HCT116 (cell line): Measurements from ENCODE around the gene STIM1. TPM values are rescaled to one million over a fixed set of nuclear protein-coding genes. Genes with fewer than 3 reads are reported as not detected.

Source experiments
- ATAC-seq: fragments of 200-7000 bp; cut with Tn5 transposase; 2 replicates; pipeline ENCODE4 v1.9.1; 2020; ENCODE audit warnings: mild to moderate bottlenecking, moderate library complexity
- BruUV-seq: library from RNA; stranded (reverse); fragments of 400-500 nt; replicated peaks from 2 replicates; lab custom pipeline; 2021; lab: Mats Ljungman, UMichigan
- CTCF ChIA-PET: fragments of 300-600 bp; sonication (Branson Sonifier 250); formaldehyde crosslinking; loops from one replicate; lab custom pipeline; 2021; ENCODE audit warnings: antibody characterized with exemption; lab: Charles Lee
- POLR2A ChIA-PET: fragments of 300-600, 350-600 bp; sonication (Branson Sonifier 250); formaldehyde crosslinking; loops from one replicate; lab custom pipeline; 2021; ENCODE audit warnings: antibody characterized with exemption; lab: Charles Lee
- RAD21 ChIA-PET, 2 experiments: fragments of 300-600 bp; sonication (Branson Sonifier 250); formaldehyde crosslinking; loops; one replicate each; lab custom pipeline; 2023; ENCODE audit warnings: low total read pairs in 2 of 2; ENCODE audit not compliant: uncharacterized antibody in 2 of 2, unreplicated experiment in 2 of 2, low non-redundant PET in 1 of 2; lab: Charles Lee
- DNase-seq: peaks from one replicate; pipeline ENCODE4 v3.0.0-alpha.2; 2010; ENCODE audit warnings: low read depth, low spot score
- H2AFZ ChIP-seq: fragments of 200-600 bp; shearing (Covaris generic), sonication (generic); 2 replicates; pipeline ENCODE4 v1.6.1; 2017; ENCODE audit warnings: low read depth, mixed run types, mixed read lengths, antibody characterized with exemption, low read length; ENCODE audit not compliant: poor library complexity, severe bottlenecking
- H3K27ac ChIP-seq: 2 replicates; pipeline ENCODE4 v1.5.1; 2012; ENCODE audit warnings: low read depth, low read length
- H3K27me3 ChIP-seq: fragments of 200-600 bp; sonication (generic); 2 replicates; pipeline ENCODE4 v1.6.1; 2016; ENCODE audit warnings: mixed run types, low read length, mixed read lengths; ENCODE audit not compliant: insufficient read depth
- H3K36me3 ChIP-seq, 2 experiments: fragments of 200-500 bp in 1 of 2; fragments of 200-600 bp in 1 of 2; sonication (Bioruptor generic) in 1 of 2; sonication (generic) in 1 of 2; 2 replicates each; pipeline versions ENCODE4 v1.5.1 to v1.6.1; 2014 to 2016; ENCODE audit warnings: low read length in 2 of 2, inconsistent platforms in 1 of 2, mixed read lengths in 1 of 2, mixed run types in 1 of 2; ENCODE audit not compliant: insufficient read depth in 2 of 2, control insufficient read depth in 1 of 2
- H3K4me1 ChIP-seq, 2 experiments: fragments of 200-600 bp in 1 of 2; sonication (generic) in 1 of 2; 2 replicates each; pipeline versions ENCODE4 v1.5.1 to v1.6.1; 2012 to 2017; ENCODE audit warnings: low read length in 2 of 2, inconsistent platforms in 1 of 2, mild to moderate bottlenecking in 1 of 2, mixed read lengths in 1 of 2, mixed run types in 1 of 2, moderate library complexity in 1 of 2; ENCODE audit not compliant: insufficient read depth in 2 of 2, control insufficient read depth in 1 of 2
- H3K4me2 ChIP-seq: fragments of 200-600 bp; sonication (generic); 2 replicates; pipeline ENCODE4 v1.6.1; 2017; ENCODE audit warnings: mixed run types, low read length, mixed read lengths
- H3K4me3 ChIP-seq, 2 experiments: fragments of 200-600 bp in 1 of 2; sonication (generic) in 1 of 2; replicated peaks in 1 of 2; 2 replicates each; pipeline ENCODE4 v1.5.1; 2011 to 2016; ENCODE audit warnings: low read length in 2 of 2, control low read depth in 1 of 2, low read depth in 1 of 2, mild to moderate bottlenecking in 1 of 2, mixed read lengths in 1 of 2, mixed run types in 1 of 2
- H3K79me2 ChIP-seq: fragments of 200-600 bp; sonication (generic); 2 replicates; pipeline ENCODE4 v1.6.1; 2017; ENCODE audit warnings: mild to moderate bottlenecking, mixed run types, low read length, moderate library complexity, mixed read lengths; ENCODE audit not compliant: insufficient read depth
- H3K9ac ChIP-seq: fragments of 200-600 bp; sonication (generic); 2 replicates; pipeline ENCODE4 v1.6.1; 2016; ENCODE audit warnings: low read length, mixed read lengths
- H3K9me2 ChIP-seq: fragments of 200-600 bp; sonication (generic), shearing (Covaris generic); 2 replicates; pipeline ENCODE4 v1.6.1; 2017; ENCODE audit warnings: mixed run types, mild to moderate bottlenecking, moderate library complexity; ENCODE audit not compliant: insufficient read depth
- H3K9me3 ChIP-seq, 2 experiments: fragments of 200-500 bp in 1 of 2; fragments of 200-600 bp in 1 of 2; sonication (Bioruptor generic) in 1 of 2; sonication (generic) in 1 of 2; 2 replicates each; pipeline ENCODE4 v1.6.1; 2014 to 2017; ENCODE audit warnings: low read length in 2 of 2, mixed read lengths in 2 of 2, inconsistent platforms in 1 of 2, low read depth in 1 of 2, mild to moderate bottlenecking in 1 of 2, mixed run types in 1 of 2, moderate library complexity in 1 of 2; ENCODE audit not compliant: control insufficient read depth in 1 of 2, insufficient read depth in 1 of 2
- H4K20me1 ChIP-seq: fragments of 200-600 bp; sonication (generic), shearing (Covaris generic); 2 replicates; pipeline ENCODE4 v1.6.1; 2017; ENCODE audit warnings: mixed run types, mild to moderate bottlenecking, moderate library complexity; ENCODE audit not compliant: insufficient read depth
- ATF3 ChIP-seq: IDR thresholded peaks from 2 replicates; pipeline ENCODE4 v1.6.1; 2012
- CBX3 ChIP-seq: IDR thresholded peaks from 2 replicates; pipeline ENCODE4 v1.6.1; 2012; ENCODE audit warnings: low read depth
- EGR1 ChIP-seq: IDR thresholded peaks from 2 replicates; pipeline ENCODE4 v1.6.1; 2012; ENCODE audit warnings: low read depth
- EZH2 ChIP-seq: fragments of 200-600 bp; sonication (generic); IDR thresholded peaks from 2 replicates; pipeline ENCODE4 v1.6.1; 2017; ENCODE audit warnings: antibody characterized with exemption, mixed run types
- EZH2phosphoT487 ChIP-seq: fragments of 200-600 bp; IDR thresholded peaks from 2 replicates; pipeline ENCODE4 v1.6.1; 2018; ENCODE audit warnings: antibody characterized with exemption, borderline replicate concordance
- MAX ChIP-seq: IDR thresholded peaks from 2 replicates; pipeline ENCODE4 v1.6.1; 2012
- REST ChIP-seq: IDR thresholded peaks from 2 replicates; pipeline ENCODE4 v1.6.1; 2012; ENCODE audit warnings: low read depth
- SIN3A ChIP-seq: IDR thresholded peaks from 2 replicates; pipeline ENCODE4 v1.6.1; 2012; ENCODE audit warnings: low read depth
- SP1 ChIP-seq: IDR thresholded peaks from 2 replicates; pipeline ENCODE4 v1.6.1; 2012; ENCODE audit warnings: low read depth
- SRF ChIP-seq: IDR thresholded peaks from 2 replicates; pipeline ENCODE4 v1.6.1; 2012; ENCODE audit warnings: low read depth
- TCF7L2 ChIP-seq: IDR thresholded peaks from 2 replicates; pipeline ENCODE4 v1.7.0; 2011; ENCODE audit warnings: borderline replicate concordance, inconsistent platforms; ENCODE audit not compliant: insufficient read depth, insufficient read length; ENCODE audit errors: extremely low read depth
- ZBTB33 ChIP-seq: IDR thresholded peaks from 2 replicates; pipeline ENCODE4 v1.6.1; 2011; ENCODE audit warnings: mild to moderate bottlenecking, low read length, moderate library complexity; ENCODE audit not compliant: insufficient replicate concordance; ENCODE audit errors: extremely low read depth
- intact Hi-C: fragments of 100-400 bp; cut with micrococcal nuclease; formaldehyde crosslinking; loops from 2 replicates; pipeline ENCODE4 v1.10.0; 2022
- total RNA-seq: library from RNA; stranded (reverse); gene quantifications from one replicate; pipeline ENCODE4 v1.2.1, GENCODE V29; 2021; ENCODE audit not compliant: unreplicated experiment

Gene STIM1
- total RNA-seq, 1 experiment from 2014 or later, result 22.3 TPM

- H3K27me3 ChIP-seq, result no peaks in the 10 kb centered on the region
- POLR2A ChIA-PET, result no interaction called here
- no peaks in the 10 kb centered on the region for H4K20me1 ChIP-seq
- no TSS peak for BruUV-seq
- no peaks in the 10 kb centered on the region for H3K36me3 ChIP-seq
- CTCF ChIA-PET, result interaction anchor here (1.3 to 3.4 kb wide), 3 partner anchors 7 to 217 kb away, joined by 8 to 17 read pairs (median 13); partner anchors contain the start of gene STIM1
- ATAC-seq (no peak), DNase-seq (no peak)
- H3K27ac ChIP-seq, result no peak overlapping the region
- no peaks in the 10 kb centered on the region for H3K4me1 ChIP-seq
- H3K4me2 ChIP-seq, result no peak overlapping the region
- TF ChIP-seq SP1 (no peak), EZH2 (no peak), ATF3 (no peak), TCF7L2 (no peak), ZBTB33 (no peak), CBX3 (no peak), REST (no peak), EGR1 (no peak), SRF (no peak), EZH2phosphoT487 (no peak), MAX (no peak), SIN3A (no peak)
- TF ChIP-seq, all 23 proteins: peak for 0
- Histone ChIP-seq H3K9me3 (no peaks in the 10 kb centered on the region), H3K4me3 (no peak overlapping the region), H3K9me2 (no peaks in the 10 kb centered on the region), H3K79me2 (no peaks in the 10 kb centered on the region), H2AFZ (no peak overlapping the region), H3K9ac (no peak overlapping the region)
- RAD21 ChIA-PET, result no interaction called here
- intact Hi-C loops, result no loop called here
These were observed 210.3 kb downstream of the STIM1 start for GRCh38 chr11:4065601-4066377.
